AG09309 (cell line): Measurements from ENCODE around the gene MARCO.
"Not testable (repeated sequence)": the region's sequence is repeated elsewhere in the genome, so short reads cannot be mapped to it uniquely, and the experiment has no call there.

Source experiments
- DNase-seq: peaks from one replicate; pipeline ENCODE4 v3.0.0-alpha.2; 2010; ENCODE audit warnings: low read depth
- H3K4me3 ChIP-seq: 2 replicates; pipeline ENCODE4 v1.5.1; 2011; ENCODE audit warnings: mild to moderate bottlenecking, low read depth, low read length, moderate library complexity; ENCODE audit not compliant: control insufficient read depth
- TF ChIP-seq, protein P1 (sequence below): IDR thresholded peaks from 2 replicates; pipeline ENCODE4 v1.5.1; 2011; ENCODE audit warnings: mild to moderate bottlenecking, low read depth, low read length, inconsistent platforms; ENCODE audit not compliant: insufficient read depth, control insufficient read depth; ENCODE audit errors: missing control alignments

Gene MARCO

GRCh38 chr2:118939994-118940393 is 2.0 kb upstream of the MARCO start:
- H3K4me3 ChIP-seq: no peak overlapping the region
- DNase-seq: no peak
- TF ChIP-seq, protein P1, sequence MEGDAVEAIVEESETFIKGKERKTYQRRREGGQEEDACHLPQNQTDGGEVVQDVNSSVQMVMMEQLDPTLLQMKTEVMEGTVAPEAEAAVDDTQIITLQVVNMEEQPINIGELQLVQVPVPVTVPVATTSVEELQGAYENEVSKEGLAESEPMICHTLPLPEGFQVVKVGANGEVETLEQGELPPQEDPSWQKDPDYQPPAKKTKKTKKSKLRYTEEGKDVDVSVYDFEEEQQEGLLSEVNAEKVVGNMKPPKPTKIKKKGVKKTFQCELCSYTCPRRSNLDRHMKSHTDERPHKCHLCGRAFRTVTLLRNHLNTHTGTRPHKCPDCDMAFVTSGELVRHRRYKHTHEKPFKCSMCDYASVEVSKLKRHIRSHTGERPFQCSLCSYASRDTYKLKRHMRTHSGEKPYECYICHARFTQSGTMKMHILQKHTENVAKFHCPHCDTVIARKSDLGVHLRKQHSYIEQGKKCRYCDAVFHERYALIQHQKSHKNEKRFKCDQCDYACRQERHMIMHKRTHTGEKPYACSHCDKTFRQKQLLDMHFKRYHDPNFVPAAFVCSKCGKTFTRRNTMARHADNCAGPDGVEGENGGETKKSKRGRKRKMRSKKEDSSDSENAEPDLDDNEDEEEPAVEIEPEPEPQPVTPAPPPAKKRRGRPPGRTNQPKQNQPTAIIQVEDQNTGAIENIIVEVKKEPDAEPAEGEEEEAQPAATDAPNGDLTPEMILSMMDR: no peak

DNA sequence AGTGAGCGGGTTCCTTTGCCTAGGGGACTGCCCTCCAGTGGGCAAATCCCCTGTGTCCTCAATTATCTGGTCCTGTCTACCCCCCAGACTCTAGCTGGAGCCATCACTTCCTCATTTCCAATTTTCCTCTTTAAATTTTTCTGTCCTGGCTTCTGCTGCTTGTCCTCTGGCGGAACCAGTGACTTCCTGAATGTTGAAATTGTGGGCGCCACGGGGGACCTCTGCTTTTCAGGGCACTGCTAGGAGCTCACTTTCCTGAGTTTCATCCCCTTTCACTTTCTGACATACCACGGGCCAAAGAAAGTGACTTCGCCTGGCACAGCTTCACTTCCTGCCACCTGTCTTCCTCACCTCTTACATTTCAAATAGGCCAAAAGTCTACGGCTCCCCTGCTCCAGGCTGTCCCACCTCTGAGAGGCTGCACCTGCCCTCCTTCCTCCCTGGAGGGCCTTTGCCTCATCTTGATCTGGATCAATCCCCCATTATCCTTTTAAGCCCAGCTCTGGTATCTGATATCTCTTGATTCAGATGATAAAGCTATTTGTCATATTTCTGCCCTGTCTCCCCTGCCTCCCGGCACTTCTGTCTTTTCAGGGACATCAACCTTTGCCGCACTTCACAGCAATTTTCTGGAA is 1.4 kb upstream of the MARCO start:
- no peak for DNase-seq
- no peak overlapping the region for H3K4me3 ChIP-seq
- TF ChIP-seq, protein P1: no peak

- H3K4me3 ChIP-seq: no peak overlapping the region
- TF ChIP-seq, protein P1: no peak
- no peak for DNase-seq
Measured at GRCh38 chr2:118943286-118943685, 1.3 kb downstream of the MARCO start.

GRCh38 chr2:118945881-118946280 is 3.9 kb downstream of the MARCO start:
- no peak for DNase-seq
- TF ChIP-seq, protein P1: no peak
- H3K4me3 ChIP-seq: no peak overlapping the region

DNA sequence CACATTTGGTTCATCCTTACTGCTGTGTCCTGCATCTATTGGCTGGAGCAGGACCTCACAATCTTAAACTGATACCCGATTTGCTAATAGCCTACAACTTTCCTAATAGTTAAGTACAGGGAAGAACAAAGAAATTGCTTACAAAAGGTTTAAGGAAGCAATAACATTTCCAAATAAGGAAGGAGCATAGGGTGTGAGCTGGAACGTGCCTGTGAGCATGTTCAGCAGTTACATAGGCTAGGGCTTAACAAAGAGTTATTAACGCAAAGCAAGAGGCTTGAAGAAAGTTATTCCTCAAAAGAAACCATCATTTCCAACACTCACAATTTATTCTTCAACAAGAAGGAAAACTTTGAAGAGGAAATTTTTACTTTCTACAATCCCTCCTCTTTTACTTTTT is 6.3 kb downstream of the MARCO start:
- not testable (repeated sequence) for DNase-seq, H3K4me3 ChIP-seq

GRCh38 chr2:118954297-118955060 is 12.5 kb downstream of the MARCO start:
- H3K4me3 ChIP-seq: no peak overlapping the region
- TF ChIP-seq, protein P1: no peak
- DNase-seq: no peak

DNA sequence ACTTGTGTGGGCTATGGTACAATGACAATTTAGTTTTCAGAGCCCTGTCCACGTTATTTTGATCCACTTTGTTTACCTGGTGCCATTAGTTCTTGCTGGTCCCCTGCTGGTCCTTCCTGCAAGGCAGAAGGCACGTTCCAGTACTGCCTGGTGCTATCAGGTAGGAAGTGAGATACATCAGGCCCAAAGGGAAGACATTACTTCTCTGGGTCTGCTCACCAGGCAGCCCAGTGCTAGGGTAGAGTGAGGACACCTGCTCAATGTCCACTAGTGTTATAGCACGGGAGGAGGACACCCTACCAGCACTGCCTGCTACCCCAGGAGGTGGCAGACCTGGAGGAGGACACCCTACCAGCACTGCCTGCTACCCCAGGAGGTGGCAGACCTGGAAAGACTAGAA is 23.7 kb downstream of the MARCO start:
- no peak overlapping the region for H3K4me3 ChIP-seq
- DNase-seq: no peak
- TF ChIP-seq, protein P1: no peak
